ENCODE data around the gene STK36. TPM values are rescaled to one million over a fixed set of nuclear protein-coding genes. Genes with fewer than 3 reads are reported as not detected.
A peak's percentile ranks its signal among the peaks of the same experiment; 100 is the strongest.

Gene STK36
- total and polyA plus RNA-seq, 2 donors (not counting 3 experiments of a cell fraction or from before 2014, with no cell fraction given) = 40.9 to 65.2 TPM

GRCh38 chr2:218726004-218726574 is 54.2 kb downstream of the STK36 start:
- Histone ChIP-seq H3K9me1 (replicated peaks; ENCODE audit: control insufficient read depth, extremely low read depth, insufficient read depth, low read length) (no peaks in the 10 kb centered on the region), H3K79me2 (ENCODE audit: control insufficient read depth, insufficient read depth, low read length) (peaks cover 59% of the 10 kb centered on the region), H3K9ac (replicated peaks; ENCODE audit: extremely low read depth, insufficient read depth, low read length) (no peak overlapping the region), H2AFZ (ENCODE audit: low read depth, low read length) (no peak overlapping the region), H3K4me3 (replicated peaks in 1 of 3; ENCODE audit: insufficient read depth in 1 of 3, low read depth in 1 of 3, low read length in 3 of 3) (no peak overlapping the region), H3K4me1 (ENCODE audit: control insufficient read depth, extremely low read depth, insufficient read depth, low read length) (peaks cover 7% of the 10 kb centered on the region), H3K9me3 (replicated peaks; ENCODE audit: control insufficient read depth, insufficient read depth, low read length) (no peaks in the 10 kb centered on the region), H3K4me2 (ENCODE audit: insufficient read depth, low read length) (no peak overlapping the region), H3K27ac (ENCODE audit: insufficient read depth, low read depth, low read length) (no peak overlapping the region), H4K20me1 (replicated peaks; ENCODE audit: control insufficient read depth, extremely low read depth, insufficient read depth, low read length) (no peaks in the 10 kb centered on the region), H3K27me3 (ENCODE audit: control insufficient read depth in 2 of 2, insufficient read depth in 2 of 2, low read length in 2 of 2) (no peaks in the 10 kb centered on the region), H3K36me3 (ENCODE audit: control insufficient read depth in 2 of 2, extremely low read depth in 1 of 2, insufficient read depth in 2 of 2, low read length in 2 of 2) (no peaks in the 10 kb centered on the region)
- no peak for TF ChIP-seq POLR2A (IDR thresholded peaks at IDR 0.05; ENCODE audit: low read depth, low read length)
- TF ChIP-seq JUN (IDR thresholded peaks at IDR 0.05; ENCODE audit: borderline replicate concordance, insufficient read depth, insufficient read length, low read depth) = no peak
- FAIRE-seq = no peak
- no TSS peak for BruUV-seq (replicated peaks)
- dilution Hi-C loops (cut with MboI; ENCODE audit: extremely low pct_ligation_motif_present, low sequenced_read_pairs) (no loop called here), intact Hi-C loops (cut with micrococcal nuclease) (no loop called here)
- ChIA-PET POLR2A (no interaction called here), CTCF (interaction anchor here (1.2 to 3.9 kb wide), 5 partner anchors 9 to 123 kb away, joined by 3 to 131 read pairs (median 4); partner anchors contain the start of gene TTLL4)
- DNase-seq (ENCODE audit: low read depth, low spot score) = no peak

- Histone ChIP-seq H3K9me3 (replicated peaks; ENCODE audit: control insufficient read depth, insufficient read depth, low read length) (no peaks in the 10 kb centered on the region), H3K9me1 (replicated peaks; ENCODE audit: control insufficient read depth, extremely low read depth, insufficient read depth, low read length) (no peaks in the 10 kb centered on the region), H3K36me3 (ENCODE audit: control insufficient read depth in 2 of 2, extremely low read depth in 1 of 2, insufficient read depth in 2 of 2, low read length in 2 of 2) (no peaks in the 10 kb centered on the region), H4K20me1 (replicated peaks; ENCODE audit: control insufficient read depth, extremely low read depth, insufficient read depth, low read length) (no peaks in the 10 kb centered on the region), H3K79me2 (ENCODE audit: control insufficient read depth, insufficient read depth, low read length) (peaks cover 53% of the 10 kb centered on the region), H3K4me3 (replicated peaks in 1 of 3; ENCODE audit: insufficient read depth in 1 of 3, low read depth in 1 of 3, low read length in 3 of 3) (no peak overlapping the region), H3K9ac (replicated peaks; ENCODE audit: extremely low read depth, insufficient read depth, low read length) (no peak overlapping the region), H3K4me1 (ENCODE audit: control insufficient read depth, extremely low read depth, insufficient read depth, low read length) (peaks cover 15% of the 10 kb centered on the region), H3K4me2 (ENCODE audit: insufficient read depth, low read length) (no peak overlapping the region), H2AFZ (ENCODE audit: low read depth, low read length) (no peak overlapping the region), H3K27ac (ENCODE audit: insufficient read depth, low read depth, low read length) (no peak overlapping the region), H3K27me3 (ENCODE audit: control insufficient read depth in 2 of 2, insufficient read depth in 2 of 2, low read length in 2 of 2) (no peaks in the 10 kb centered on the region)
- CTCF ChIA-PET = interaction anchor here (0.6 to 3.9 kb wide), 15 partner anchors 9 to 297 kb away, joined by 3 to 131 read pairs (median 3); partner anchors contain the start of genes CYP27A1 and TTLL4
- POLR2A ChIA-PET = no interaction called here
- no peak for TF ChIP-seq FOS (IDR thresholded peaks at IDR 0.05; ENCODE audit: borderline replicate concordance, insufficient read depth, low read length)
- TF ChIP-seq, protein P1, sequence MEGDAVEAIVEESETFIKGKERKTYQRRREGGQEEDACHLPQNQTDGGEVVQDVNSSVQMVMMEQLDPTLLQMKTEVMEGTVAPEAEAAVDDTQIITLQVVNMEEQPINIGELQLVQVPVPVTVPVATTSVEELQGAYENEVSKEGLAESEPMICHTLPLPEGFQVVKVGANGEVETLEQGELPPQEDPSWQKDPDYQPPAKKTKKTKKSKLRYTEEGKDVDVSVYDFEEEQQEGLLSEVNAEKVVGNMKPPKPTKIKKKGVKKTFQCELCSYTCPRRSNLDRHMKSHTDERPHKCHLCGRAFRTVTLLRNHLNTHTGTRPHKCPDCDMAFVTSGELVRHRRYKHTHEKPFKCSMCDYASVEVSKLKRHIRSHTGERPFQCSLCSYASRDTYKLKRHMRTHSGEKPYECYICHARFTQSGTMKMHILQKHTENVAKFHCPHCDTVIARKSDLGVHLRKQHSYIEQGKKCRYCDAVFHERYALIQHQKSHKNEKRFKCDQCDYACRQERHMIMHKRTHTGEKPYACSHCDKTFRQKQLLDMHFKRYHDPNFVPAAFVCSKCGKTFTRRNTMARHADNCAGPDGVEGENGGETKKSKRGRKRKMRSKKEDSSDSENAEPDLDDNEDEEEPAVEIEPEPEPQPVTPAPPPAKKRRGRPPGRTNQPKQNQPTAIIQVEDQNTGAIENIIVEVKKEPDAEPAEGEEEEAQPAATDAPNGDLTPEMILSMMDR (IDR thresholded peaks at IDR 0.05; ENCODE audit: extremely low read depth in 1 of 2, insufficient read depth in 1 of 2, low read depth in 1 of 2, low read length in 2 of 2) = peak; percentile 13 to 24
- peak; percentile 28 for TF ChIP-seq GATA2 (IDR thresholded peaks at IDR 0.05; ENCODE audit: insufficient read depth, insufficient read length, low read depth, low read length)
- TF ChIP-seq EZH2 (IDR thresholded peaks at IDR 0.05; ENCODE audit: borderline replicate concordance, low read depth, low read length, severe bottlenecking) = no peak
- BruUV-seq (replicated peaks) = no TSS peak
- dilution Hi-C loops (cut with MboI; ENCODE audit: extremely low pct_ligation_motif_present, low sequenced_read_pairs) = no loop called here
- intact Hi-C loops (cut with micrococcal nuclease) = loop anchor here (1.0 kb wide), 1 partner anchor 120 kb away; no protein-coding TSS in a partner anchor
- peak; percentile 18 for DNase-seq (ENCODE audit: low read depth, low spot score)
- FAIRE-seq = peak; percentile 60
These were observed 55.7 kb downstream of the STK36 start for GRCh38 chr2:218727502-218728165.
